K562 (cell line): ENCODE data around the gene CYFIP2. TPM values are rescaled to one million over a fixed set of nuclear protein-coding genes. Genes with fewer than 3 reads are reported as not detected.

Experiments used
- ATAC-seq: fragments of 200-7000 bp; cut with Tn5 transposase; 3 replicates; pipeline ENCODE4 v1.9.1; 2020; ENCODE audit warnings: moderate library complexity
- BruUV-seq: library from RNA; stranded (reverse); fragments of 400-500 nt; replicated peaks from 2 replicates; lab custom pipeline; 2021; lab: Mats Ljungman, UMichigan
- CTCF ChIA-PET: fragments of 300-600 bp; formaldehyde crosslinking; extraction: SDS; loops from one replicate; lab custom pipeline; 2021; ENCODE audit warnings: low intra/inter-chr PET ratio; lab: Yijun Ruan, JAX
- POLR2A ChIA-PET: fragments of 300-600, 350-650 bp; sonication (Branson Sonifier 250); formaldehyde crosslinking; extraction: SDS; loops from one replicate; lab custom pipeline; 2021; ENCODE audit warnings: antibody characterized with exemption, inconsistent platforms; lab: Yijun Ruan, JAX
- DNase-seq, 4 experiments: peaks; one replicate each; pipeline versions ENCODE4 v3.0.0 to v3.0.0-alpha.2; 2011 to 2018; ENCODE audit warnings: low spot score in 3 of 4, mixed read lengths in 3 of 4; ENCODE audit errors: extremely low read depth in 1 of 4
- FAIRE-seq: peaks from 2 replicates; lab custom pipeline; 2011; peaks lifted over from hg19 to GRCh38; lab: Jason Lieb, UNC
- H2AFZ ChIP-seq: 2 replicates; pipeline ENCODE4 v1.6.0; 2011; ENCODE audit warnings: low read depth, low read length, control low read depth, inconsistent platforms
- H3K27ac ChIP-seq: fragments of 200-600 bp; 3 replicates; pipeline ENCODE4 v1.8.0; 2011; ENCODE audit warnings: low read depth, mild to moderate bottlenecking, control low read depth, inconsistent platforms, low read length, moderate library complexity, mixed read lengths; ENCODE audit errors: extremely low read depth
- H3K27me3 ChIP-seq, 2 experiments: fragments of 300-600 bp in 1 of 2; 2 replicates in 1 of 2; 3 replicates in 1 of 2; pipeline versions ENCODE4 v1.6.0 to v1.8.0; 2011; ENCODE audit warnings: inconsistent platforms in 2 of 2, low read length in 2 of 2, mild to moderate bottlenecking in 1 of 2, mixed read lengths in 1 of 2, moderate library complexity in 1 of 2; ENCODE audit not compliant: control insufficient read depth in 2 of 2, insufficient read depth in 2 of 2
- H3K36me3 ChIP-seq: fragments of 300-600 bp; 3 replicates; pipeline ENCODE4 v1.8.0; 2011; ENCODE audit warnings: mild to moderate bottlenecking, low read length, inconsistent platforms; ENCODE audit not compliant: control insufficient read depth, insufficient read depth
- H3K4me1 ChIP-seq, 2 experiments: fragments of 200-600 bp in 1 of 2; replicated peaks in 1 of 2; 2 replicates in 1 of 2; 3 replicates in 1 of 2; pipeline versions ENCODE4 v1.5.1 to v1.8.0; 2011; ENCODE audit warnings: inconsistent platforms in 2 of 2, low read length in 2 of 2, mild to moderate bottlenecking in 1 of 2, mixed read lengths in 1 of 2, moderate library complexity in 1 of 2; ENCODE audit not compliant: control insufficient read depth in 2 of 2, insufficient read depth in 2 of 2
- H3K4me2 ChIP-seq: 2 replicates; pipeline ENCODE4 v1.6.1; 2011; ENCODE audit warnings: low read length, control low read depth, inconsistent platforms, mixed read lengths; ENCODE audit not compliant: insufficient read depth
- H3K4me3 ChIP-seq: fragments of 200-600 bp; sonication (generic), shearing (Covaris generic); 2 replicates; pipeline ENCODE4 v1.5.1; 2016; ENCODE audit warnings: control low read depth, inconsistent platforms
- H3K79me2 ChIP-seq: fragments of 200-600 bp; 3 replicates; pipeline ENCODE4 v1.8.0; 2011; ENCODE audit warnings: low read length, inconsistent platforms; ENCODE audit not compliant: control insufficient read depth, insufficient read depth
- H3K9ac ChIP-seq, 2 experiments: 2 replicates each; pipeline versions ENCODE4 v1.6.0 to v1.6.1; 2011; ENCODE audit warnings: low read depth in 2 of 2, low read length in 2 of 2, control low read depth in 1 of 2, inconsistent platforms in 1 of 2, mild to moderate bottlenecking in 1 of 2, mixed read lengths in 1 of 2; ENCODE audit not compliant: insufficient read depth in 1 of 2
- H3K9me1 ChIP-seq: one replicate; pipeline ENCODE4 v1.6.0; 2011; ENCODE audit warnings: inconsistent platforms, mild to moderate bottlenecking, low read length, moderate library complexity; ENCODE audit not compliant: control insufficient read depth, insufficient read depth
- H3K9me3 ChIP-seq: replicated peaks from 2 replicates; pipeline ENCODE4 v1.5.1; 2011; ENCODE audit warnings: low read depth, low read length, inconsistent platforms; ENCODE audit not compliant: control insufficient read depth, insufficient read depth
- H4K20me1 ChIP-seq: replicated peaks from 2 replicates; pipeline ENCODE4 v1.6.1; 2011; ENCODE audit warnings: low read length, inconsistent platforms, mixed read lengths; ENCODE audit not compliant: control insufficient read depth, insufficient read depth
- E2F1 ChIP-seq: sonication (generic); formaldehyde crosslinking; IDR thresholded peaks from 2 replicates; pipeline ENCODE4 v1.8.1; 2023; ENCODE audit warnings: mild to moderate bottlenecking, missing genetic modification reagents, moderate library complexity
- FOXP1 ChIP-seq: sonication (generic); formaldehyde crosslinking; IDR thresholded peaks from 2 replicates; pipeline ENCODE4 v1.8.0; 2022; ENCODE audit warnings: mild to moderate bottlenecking, missing genetic modification reagents
- FOXP4 ChIP-seq: sonication (generic); formaldehyde crosslinking; IDR thresholded peaks from 2 replicates; pipeline ENCODE4 v1.8.0; 2022; ENCODE audit warnings: mild to moderate bottlenecking, missing genetic modification reagents, borderline replicate concordance
- JUN ChIP-seq, 2 experiments: sonication (generic) in 1 of 2; formaldehyde crosslinking in 1 of 2; IDR thresholded peaks; 2 replicates each; pipeline versions ENCODE4 v1.6.1 to v1.8.0; 2012 to 2022; ENCODE audit warnings: borderline replicate concordance in 2 of 2, mild to moderate bottlenecking in 2 of 2, improper control_type of control experiment in 1 of 2, low read depth in 1 of 2, low read length in 1 of 2, missing genetic modification reagents in 1 of 2
- JUNB ChIP-seq: fragments of 450-650 bp; formaldehyde crosslinking; conservative IDR thresholded peaks from 2 replicates; pipeline ENCODE4 v1.4.0; 2020; ENCODE audit warnings: mild to moderate bottlenecking
- KDM1A ChIP-seq, 2 experiments: fragments of 450-650 bp; IDR thresholded peaks; 2 replicates each; pipeline ENCODE4 v1.6.1; 2016; ENCODE audit warnings: mild to moderate bottlenecking in 2 of 2
- POLR2A ChIP-seq: fragments of 450-650 bp; conservative IDR thresholded peaks from 2 replicates; pipeline ENCODE4 v1.6.1; 2016
- TRIM24 ChIP-seq, 2 experiments: fragments of 450-650 bp; IDR thresholded peaks; 2 replicates each; pipeline ENCODE4 v1.6.1; 2016
- WGBS: fragments of 100-300 bp; shearing (Covaris generic); methylation state at CpG from one replicate; pipeline ENCODE4 v1.1.6; 2016; ENCODE audit warnings: low coverage, mixed read lengths; ENCODE audit not compliant: insufficient coverage; ENCODE audit errors: missing lambda C conversion rate; 5-methylcytosine and 5-hydroxymethylcytosine counted together
- in situ Hi-C: fragments of 300-500 bp; cut with MboI; formaldehyde crosslinking; loops from 4 replicates; pipeline ENCODE4 v1.15.0; 2018; ENCODE audit warnings: inconsistent platforms, mixed read lengths
- intact Hi-C: fragments of 100-400 bp; cut with micrococcal nuclease; formaldehyde crosslinking; loops from 2 replicates; pipeline ENCODE4 v1.14.2; 2022
- polyA plus RNA-seq, 8 experiments: library from polyadenylated mRNA; depleted of rRNA in 4 of 8; stranded (reverse) in 5 of 8; unstranded in 3 of 8; fragments of >200 nt; fragmentation: Nextera tagmentation in 2 of 8; fragmentation: Illumina TruSeq in 1 of 8; extraction: Ambion mirVana in 2 of 8; extraction: Trizol in 1 of 8; gene quantifications; 2 replicates each; pipeline versions ENCODE4 v1.2.1 to v1.2.3, GENCODE V29; 2011 to 2014; ENCODE audit warnings: inconsistent platforms in 1 of 8, missing spikeins in 1 of 8
- total RNA-seq, 7 experiments: library from RNA; depleted of rRNA in 6 of 7; stranded (reverse); fragments of >200 nt in 6 of 7; fragmentation: Illumina TruSeq in 2 of 7; extraction: Trizol in 2 of 7; gene quantifications; 2 replicates each; pipeline versions ENCODE4 v1.2.1 to v1.2.3, GENCODE V29; 2011 to 2021; ENCODE audit warnings: low replicate concordance in 1 of 7

CYFIP2 gene
- total and polyA plus RNA-seq, 9 of the 15 experiments (the other 6 are each of a cell fraction or from before 2014, with no cell fraction given), result 0.76 to 2.9 (median 1.4) TPM; not detected in 1

- peak; percentile 76 for ATAC-seq
- H3K4me2 ChIP-seq, result no peak overlapping the region
- peaks cover 18 to 44% of the 10 kb centered on the region in 2 experiments for H3K27me3 ChIP-seq
- no peak for FAIRE-seq
- no peak overlapping the region for H3K4me3 ChIP-seq
- CTCF ChIA-PET, result interaction anchor here (0.8 to 1.0 kb wide), 2 partner anchors 54 to 56 kb away, joined by 3 to 4 read pairs; no protein-coding TSS in a partner anchor
- 5% methylated on average over 14 of the region's 14 CpGs for WGBS
- intact Hi-C loops, result no loop called here
- H3K36me3 ChIP-seq, result no peaks in the 10 kb centered on the region
- no peak for DNase-seq
- no peaks in the 10 kb centered on the region for H3K79me2 ChIP-seq
- H3K4me1 ChIP-seq, result no peaks in the 10 kb centered on the region
- POLR2A ChIA-PET, result interaction anchor here (0.5 kb wide), 1 partner anchor 41 kb away, joined by 3 read pairs; no protein-coding TSS in a partner anchor
- H2AFZ ChIP-seq, result no peak overlapping the region
- TF ChIP-seq JUN (IDR thresholded peaks at IDR 0.05; ENCODE audit: borderline replicate concordance, low read depth, low read length), result no peak
- no peak for TF ChIP-seq JUN (CRISPR knock-in tag; IDR thresholded peaks at IDR 0.05; ENCODE audit: borderline replicate concordance)
- TF ChIP-seq FOXP1 (CRISPR knock-in tag), result no peak
- no peak for TF ChIP-seq POLR2A
- no peak for TF ChIP-seq E2F1 (CRISPR knock-in tag)
- no peak for TF ChIP-seq KDM1A (IDR thresholded peaks at IDR 0.05)
- TF ChIP-seq JUNB, result no peak
- no peak for TF ChIP-seq FOXP4 (CRISPR knock-in tag)
- TF ChIP-seq TRIM24 (IDR thresholded peaks at IDR 0.05), result no peak
- H3K27ac ChIP-seq, result no peak overlapping the region
- H3K9ac ChIP-seq, result no peak overlapping the region
- no TSS peak for BruUV-seq
- no peaks in the 10 kb centered on the region for H3K9me3 ChIP-seq
- H4K20me1 ChIP-seq, result 0 out of 2 replicates have a peak, but pooled peaks cover 3% of the 10 kb centered on the region
- H3K9me1 ChIP-seq, result no peaks in the 10 kb centered on the region
- in situ Hi-C loops, result no loop called here
These were observed 43.9 kb downstream of the CYFIP2 start for GRCh38 chr5:157309796-157310195.
